NB4 (cell line): ENCODE results near the gene NUMB.

Source experiments
- MYC ChIP-seq: IDR thresholded peaks from 2 replicates; pipeline ENCODE4 v1.6.1; 2011; ENCODE audit warnings: low read depth, low read length
- POLR2A ChIP-seq: IDR thresholded peaks from 2 replicates; pipeline ENCODE4 v1.6.1; 2011; ENCODE audit warnings: mild to moderate bottlenecking; ENCODE audit not compliant: insufficient read length; ENCODE audit errors: extremely low read depth
- TF ChIP-seq, protein P1 (sequence below): IDR thresholded peaks from one replicate; pipeline ENCODE4 v1.5.1; 2012; ENCODE audit warnings: low read depth, low read length

DNA sequence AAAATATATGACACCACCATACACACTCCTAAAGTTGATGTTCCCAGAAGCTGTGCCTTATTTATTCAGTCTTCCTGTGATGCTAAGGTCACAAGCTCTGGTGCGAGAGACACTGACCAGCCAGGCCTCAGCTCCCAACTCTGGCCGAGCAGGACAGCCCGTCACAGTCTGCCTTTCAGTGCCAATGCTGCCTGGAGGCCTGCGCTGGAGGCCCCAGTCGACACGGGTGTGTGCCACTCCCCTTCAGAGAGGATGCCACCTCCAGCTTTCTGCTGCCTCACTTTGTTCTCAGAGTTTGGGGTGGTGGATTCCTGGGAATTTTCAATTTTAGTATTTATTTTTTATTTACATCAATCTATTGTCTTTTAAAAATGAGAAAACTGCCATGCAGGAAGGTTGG lies 228.3 kb downstream of the NUMB start:
- TF ChIP-seq, protein P1, sequence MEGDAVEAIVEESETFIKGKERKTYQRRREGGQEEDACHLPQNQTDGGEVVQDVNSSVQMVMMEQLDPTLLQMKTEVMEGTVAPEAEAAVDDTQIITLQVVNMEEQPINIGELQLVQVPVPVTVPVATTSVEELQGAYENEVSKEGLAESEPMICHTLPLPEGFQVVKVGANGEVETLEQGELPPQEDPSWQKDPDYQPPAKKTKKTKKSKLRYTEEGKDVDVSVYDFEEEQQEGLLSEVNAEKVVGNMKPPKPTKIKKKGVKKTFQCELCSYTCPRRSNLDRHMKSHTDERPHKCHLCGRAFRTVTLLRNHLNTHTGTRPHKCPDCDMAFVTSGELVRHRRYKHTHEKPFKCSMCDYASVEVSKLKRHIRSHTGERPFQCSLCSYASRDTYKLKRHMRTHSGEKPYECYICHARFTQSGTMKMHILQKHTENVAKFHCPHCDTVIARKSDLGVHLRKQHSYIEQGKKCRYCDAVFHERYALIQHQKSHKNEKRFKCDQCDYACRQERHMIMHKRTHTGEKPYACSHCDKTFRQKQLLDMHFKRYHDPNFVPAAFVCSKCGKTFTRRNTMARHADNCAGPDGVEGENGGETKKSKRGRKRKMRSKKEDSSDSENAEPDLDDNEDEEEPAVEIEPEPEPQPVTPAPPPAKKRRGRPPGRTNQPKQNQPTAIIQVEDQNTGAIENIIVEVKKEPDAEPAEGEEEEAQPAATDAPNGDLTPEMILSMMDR = no peak
- no peak for TF ChIP-seq POLR2A
- TF ChIP-seq MYC = no peak
